ENCODE measurements around the gene CCDC32. TPM values are rescaled to one million over a fixed set of nuclear protein-coding genes. Genes with fewer than 3 reads are reported as not detected.

Gene CCDC32
- total RNA-seq, 1 donor from 2014 or later = 44.0 TPM

DNA sequence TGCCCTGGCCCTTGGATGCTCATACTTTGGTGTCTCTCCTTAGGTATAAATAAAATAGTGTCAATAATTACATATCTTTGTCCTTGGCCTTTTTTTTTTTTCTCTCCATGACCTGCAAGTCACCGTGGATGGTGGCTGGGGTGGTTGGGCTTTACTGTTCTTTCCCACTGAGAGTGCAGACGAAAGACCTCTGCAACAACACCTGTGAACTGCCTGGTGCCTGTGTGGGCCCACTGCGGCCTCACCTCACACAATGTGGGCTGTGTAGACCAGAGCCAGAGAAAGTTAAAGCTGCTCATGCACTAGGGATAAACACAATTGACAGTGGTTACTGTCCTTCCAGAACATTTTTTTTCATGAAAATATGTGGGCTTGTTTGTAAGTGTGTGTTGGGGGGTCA is 39.0 kb downstream of the CCDC32 start:
- DNase-seq (ENCODE audit: extremely low read depth, low read depth, low spot score) = no peak

DNA sequence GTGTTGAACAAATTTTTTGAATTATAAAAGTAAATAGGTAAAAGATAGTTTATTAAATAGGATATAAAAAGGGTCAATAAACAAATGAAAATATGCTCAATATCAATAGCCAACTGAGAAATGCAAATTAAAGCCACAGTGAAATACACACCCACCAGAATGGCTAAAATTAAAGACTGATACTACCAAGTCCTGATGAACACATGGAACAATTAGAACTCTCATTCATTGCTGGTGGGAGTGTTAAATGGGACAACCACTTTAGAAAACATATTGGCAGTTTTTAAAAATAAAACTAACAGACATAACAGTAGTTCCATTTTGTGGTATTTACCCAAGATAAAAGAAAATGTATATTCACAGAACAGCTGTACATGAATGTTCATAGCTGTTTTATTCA is 41.2 kb downstream of the CCDC32 start:
- DNase-seq (ENCODE audit: extremely low read depth, low read depth, low spot score) = no peak

DNA sequence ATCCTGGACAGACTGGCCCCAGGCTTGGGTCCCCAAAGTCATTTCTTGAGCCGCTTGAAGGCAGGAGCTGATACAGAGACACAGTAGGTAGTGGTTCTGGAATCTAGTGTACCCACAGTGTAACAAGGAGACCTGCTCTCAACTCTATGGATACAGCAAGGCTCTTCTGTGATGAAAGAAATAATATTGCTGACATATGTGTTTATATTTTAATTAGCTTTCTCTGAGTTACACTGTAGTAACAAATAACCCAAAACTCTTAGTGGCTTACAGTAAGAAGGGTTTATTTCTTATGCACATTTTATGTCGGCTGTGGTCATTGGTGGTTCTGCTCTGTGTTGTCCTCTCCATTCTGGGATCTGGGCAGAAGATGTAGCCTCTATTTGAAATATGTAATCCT is 48.5 kb downstream of the CCDC32 start:
- DNase-seq (ENCODE audit: extremely low read depth, low read depth, low spot score) = no peak

DNA sequence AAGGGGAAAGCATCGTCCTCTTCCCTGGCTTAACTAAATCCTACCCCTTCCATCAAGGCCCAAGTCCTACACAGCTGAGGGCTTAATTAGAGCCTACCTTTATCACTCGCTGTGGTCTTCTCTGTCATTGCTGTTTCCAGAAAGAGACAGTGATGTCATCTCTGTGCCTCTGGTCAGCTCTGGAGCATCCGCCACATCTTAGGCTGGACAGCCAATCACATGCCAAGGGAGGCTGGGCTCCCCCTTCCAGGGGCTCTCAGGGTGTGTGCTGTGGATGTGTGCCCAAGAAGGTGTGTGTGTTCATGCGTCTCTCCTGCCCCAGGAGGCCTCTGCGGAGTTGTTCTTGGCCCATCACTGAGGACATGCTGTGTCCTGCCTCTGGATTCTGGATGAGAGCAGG is 51.2 kb downstream of the CCDC32 start:
- no peak for DNase-seq (ENCODE audit: extremely low read depth, low read depth, low spot score)

DNA sequence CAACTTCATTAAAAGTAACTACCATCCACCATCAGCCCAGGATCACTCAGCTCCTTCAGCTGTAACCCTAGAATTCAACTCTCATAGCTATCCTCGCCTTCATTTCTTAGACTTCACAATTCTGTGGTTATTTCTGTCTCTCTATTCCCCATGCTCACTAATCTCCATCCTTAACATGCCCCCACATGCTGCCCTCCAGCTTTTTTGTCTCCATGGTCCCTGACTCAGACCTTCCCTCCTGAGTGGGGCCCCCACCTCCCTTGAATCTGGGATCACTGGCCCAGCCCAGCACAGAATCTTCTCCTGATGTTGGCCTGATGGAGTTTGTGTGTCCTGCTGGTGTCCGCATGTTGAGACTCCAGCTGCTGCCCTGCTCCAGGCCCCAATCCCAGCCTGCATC is 52.4 kb downstream of the CCDC32 start:
- DNase-seq (ENCODE audit: extremely low read depth, low read depth, low spot score) = no peak

DNA sequence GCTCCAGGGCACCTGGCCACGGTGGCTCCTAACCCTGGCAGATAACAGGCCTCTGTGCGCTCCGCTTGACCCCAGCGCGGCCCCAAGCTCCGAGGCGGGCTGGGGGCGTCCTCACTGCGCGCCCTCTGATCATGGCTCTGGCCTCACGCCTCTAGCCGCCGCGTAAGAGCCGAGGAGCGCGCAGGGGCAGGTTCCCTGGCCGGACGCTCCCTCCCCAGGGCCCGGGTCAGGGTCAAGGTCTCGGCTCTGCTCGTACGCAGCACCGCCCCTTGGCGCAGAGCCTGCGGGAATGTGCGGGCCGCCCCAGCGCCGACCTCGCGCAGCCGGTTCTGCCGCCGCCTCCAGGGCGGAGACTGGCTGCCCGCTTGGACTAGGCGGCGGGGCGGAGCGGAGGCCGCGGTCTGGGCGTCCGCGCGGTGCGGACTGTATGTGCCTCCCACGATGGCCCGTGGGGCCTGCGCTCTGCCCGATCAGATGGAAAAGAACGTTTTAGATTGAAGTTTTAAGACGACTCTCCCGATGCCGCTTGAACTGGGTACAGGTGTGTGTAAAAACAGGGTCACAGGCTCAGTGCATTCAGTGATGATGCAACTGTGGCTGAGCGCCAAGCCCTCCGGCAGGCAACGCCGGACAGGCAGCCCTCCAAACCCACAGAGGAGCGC is 53.2 kb downstream of the CCDC32 start:
- no peak for DNase-seq (ENCODE audit: extremely low read depth, low read depth, low spot score)

DNA sequence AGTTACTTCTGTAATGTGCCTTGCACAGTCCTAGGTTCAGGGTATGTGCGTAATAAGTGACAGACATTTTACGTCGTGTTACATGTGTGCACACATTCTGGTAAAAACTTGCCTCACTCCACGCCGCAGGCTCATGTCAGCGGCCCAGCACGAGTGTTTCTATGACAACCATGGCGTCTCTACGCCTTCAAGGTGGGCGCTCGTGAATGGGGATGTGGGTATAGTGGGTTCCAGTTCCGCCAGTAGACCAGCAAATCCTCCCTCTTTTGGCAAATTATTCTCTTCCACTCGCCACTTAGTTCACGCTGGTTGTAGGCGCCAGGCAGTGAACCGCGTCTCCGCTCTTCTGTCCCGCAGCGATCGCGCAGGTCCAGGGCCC is 53.8 kb downstream of the CCDC32 start:
- DNase-seq (ENCODE audit: extremely low read depth, low read depth, low spot score) = no peak

DNA sequence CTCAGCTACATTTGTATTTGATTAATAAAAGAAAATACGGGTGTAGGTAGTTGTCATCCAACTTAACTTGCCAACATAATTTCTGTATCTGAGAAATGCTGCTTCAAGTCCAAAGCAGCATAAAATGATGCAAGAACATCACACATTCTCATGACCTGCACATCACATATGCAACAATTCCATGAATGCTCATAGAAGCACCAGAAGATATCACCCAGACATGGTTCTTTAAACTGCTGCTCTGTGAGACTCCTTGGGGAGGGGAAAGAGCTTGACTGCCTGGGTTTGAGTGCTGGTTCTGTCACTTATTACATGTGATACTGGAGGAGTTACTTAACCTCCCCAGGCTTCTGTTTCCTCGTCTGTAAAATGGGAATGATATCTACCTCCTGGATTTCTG is 54.6 kb downstream of the CCDC32 start:
- DNase-seq (ENCODE audit: extremely low read depth, low read depth, low spot score) = no peak

DNA sequence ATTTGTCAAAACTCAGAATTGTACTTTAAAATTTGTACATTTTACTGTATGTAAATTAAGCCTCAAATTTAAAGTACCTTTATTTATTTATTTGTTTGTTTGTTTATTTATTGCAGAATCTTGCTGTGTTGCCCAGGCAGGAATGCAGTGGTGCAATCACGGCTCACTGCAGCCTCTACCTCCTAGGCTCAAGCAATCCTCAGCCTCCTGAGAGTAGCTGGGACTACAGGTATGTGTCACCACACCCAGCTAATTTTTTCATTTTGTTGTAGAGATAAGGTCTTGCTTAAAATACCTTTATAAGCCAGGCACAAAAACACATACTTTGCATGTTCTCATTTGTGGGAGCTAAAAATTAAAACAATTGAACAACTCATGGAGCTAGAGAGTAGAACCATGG is 56.6 kb downstream of the CCDC32 start:
- no peak for DNase-seq (ENCODE audit: extremely low read depth, low read depth, low spot score)

DNA sequence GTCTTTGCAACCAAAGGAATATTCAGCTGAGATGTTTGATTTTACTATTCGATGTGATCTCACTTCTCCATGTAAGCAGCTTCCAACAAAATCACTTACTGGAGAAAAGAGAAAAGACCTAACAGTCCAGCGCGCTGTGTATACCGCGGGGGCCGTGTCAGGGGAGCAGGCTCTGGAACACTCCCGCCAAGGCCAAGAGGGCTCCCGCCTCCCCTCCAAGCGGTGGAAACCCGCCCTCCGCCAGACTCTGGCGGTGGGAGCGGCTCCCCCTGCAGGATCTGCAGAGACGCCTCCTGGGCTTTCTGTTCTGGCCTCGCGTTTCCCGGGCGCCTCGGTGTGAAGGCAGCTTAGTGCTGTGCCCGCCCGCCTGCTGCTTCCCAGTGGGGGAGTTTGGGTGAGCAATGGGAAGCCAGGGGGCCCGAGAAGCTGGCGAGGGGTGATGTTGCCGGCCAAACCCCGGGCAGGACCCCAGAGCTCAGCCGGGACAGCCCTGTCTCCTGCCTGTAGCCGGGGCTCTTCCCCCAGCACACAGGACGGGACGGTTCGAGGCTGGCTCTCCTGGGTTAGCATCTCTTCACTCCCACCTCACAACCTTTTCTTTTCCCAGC is 57.8 kb downstream of the CCDC32 start:
- no peak for DNase-seq (ENCODE audit: extremely low read depth, low read depth, low spot score)

Other genes starting within 250 kb of the CCDC32 start
- 13.5 and 20.7 TPM in 2 replicates for gene INAFM2, start 241.3 kb downstream of the CCDC32 start, total RNA-seq
- gene CCDC9B, start 224.1 kb downstream of the CCDC32 start, total RNA-seq = 11.8 and 20.0 TPM in 2 replicates
- gene PHGR1, start 214.0 kb downstream of the CCDC32 start, total RNA-seq = not detected in 2 replicates
- gene DISP2, start 206.8 kb downstream of the CCDC32 start, total RNA-seq = 3.9 TPM in 1 of 2 replicates, not detected in the other
- 16.5 and 20.2 TPM in 2 replicates for gene KNSTRN, start 182.3 kb downstream of the CCDC32 start, total RNA-seq
- gene IVD, start 159.2 kb downstream of the CCDC32 start, total RNA-seq = 50.6 and 54.8 TPM in 2 replicates
- gene BAHD1, start 124.1 kb downstream of the CCDC32 start, total RNA-seq = 19.8 and 23.0 TPM in 2 replicates
- gene CHST14, start 94.1 kb downstream of the CCDC32 start, total RNA-seq = 35.5 and 51.1 TPM in 2 replicates
- gene RPUSD2, start 4.3 kb upstream of the CCDC32 start, total RNA-seq = 9.7 and 10.6 TPM in 2 replicates
- gene KNL1, start 29.2 kb upstream of the CCDC32 start, total RNA-seq = 4.2 and 10.8 TPM in 2 replicates
- 3.4 and 4.7 TPM in 2 replicates for gene RAD51, start 130.1 kb upstream of the CCDC32 start, total RNA-seq
- gene RMDN3, start 190.2 kb upstream of the CCDC32 start, total RNA-seq = 20.5 and 26.5 TPM in 2 replicates
- 2.2 and 3.7 TPM in 2 replicates for gene GCHFR, start 199.0 kb upstream of the CCDC32 start, total RNA-seq
- gene C15orf62, start 204.9 kb upstream of the CCDC32 start, total RNA-seq = not detected in 2 replicates
- gene ZFYVE19, start 242.0 kb upstream of the CCDC32 start, total RNA-seq = 25.7 and 26.0 TPM in 2 replicates
- gene DNAJC17, start 242.4 kb upstream of the CCDC32 start, total RNA-seq = 15.5 and 19.8 TPM in 2 replicates